ENCODE results near the gene MYH9.

GRCh38 chr22:36425977-36426523 lies 38.3 kb upstream of the MYH9 start:
- TF ChIP-seq EZH2 (IDR thresholded peaks at IDR 0.05; ENCODE audit: borderline replicate concordance, low read length) (no peak), CTCF (conservative IDR thresholded peaks at IDR 0.05 in 1 of 2, IDR thresholded peaks at IDR 0.05 in 1 of 2; ENCODE audit: extremely low read depth in 1 of 2, insufficient read depth in 1 of 2, low read depth in 1 of 2, low read length in 2 of 2) (no peak)

Measured in mammary epithelial cell (primary cell).